Measurements from ENCODE around the gene FARP2.
A peak's percentile ranks its signal among the peaks of the same experiment; 100 is the strongest.
"Not testable (repeated sequence)": the region's sequence is repeated elsewhere in the genome, so short reads cannot be mapped to it uniquely, and the experiment has no call there.

Gene FARP2

DNA sequence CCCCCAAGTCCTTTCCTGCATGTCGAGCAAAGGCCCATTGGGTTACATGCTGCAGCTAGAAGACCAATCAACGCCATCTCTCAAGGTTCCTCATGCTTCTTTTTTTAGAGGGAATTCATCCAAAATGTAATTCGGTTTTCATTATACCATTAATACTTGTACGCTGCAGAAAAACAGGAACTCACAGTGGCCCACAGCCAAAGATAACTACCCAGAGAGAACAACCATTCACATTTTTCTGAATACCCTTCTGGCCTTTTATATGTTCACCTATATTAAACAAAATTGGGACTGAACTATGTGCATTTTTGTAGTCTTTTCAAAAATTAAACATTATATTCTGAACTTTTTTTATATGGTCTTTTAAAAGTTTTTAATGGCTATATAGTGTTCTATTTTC, 25.8 kb downstream of the FARP2 start:
- Histone ChIP-seq H3K36me3 (ENCODE audit: insufficient read depth, insufficient read length, low read length) (peaks cover 41% of the 10 kb centered on the region), H3K4me1 (ENCODE audit: insufficient read depth, insufficient read length) (no peaks in the 10 kb centered on the region), H3K4me3 (ENCODE audit: insufficient read length, low read depth) (no peak overlapping the region), H3K9me3 (ENCODE audit: insufficient read depth, low read length) (no peaks in the 10 kb centered on the region), H3K9ac (ENCODE audit: insufficient read length, low read depth) (no peak overlapping the region), H3K27me3 (ENCODE audit: insufficient read depth, insufficient read length) (no peaks in the 10 kb centered on the region)
- no peak for DNase-seq (ENCODE audit: low read depth, low spot score)
- no peak for TF ChIP-seq YY1 (IDR thresholded peaks at IDR 0.05; ENCODE audit: insufficient read depth, insufficient read length)
- no peak for TF ChIP-seq SUZ12 (IDR thresholded peaks at IDR 0.05; ENCODE audit: extremely low read depth, insufficient read depth, insufficient read length)
- no peak for TF ChIP-seq ZNF274 (IDR thresholded peaks at IDR 0.05; ENCODE audit: low read depth, low read length)

DNA sequence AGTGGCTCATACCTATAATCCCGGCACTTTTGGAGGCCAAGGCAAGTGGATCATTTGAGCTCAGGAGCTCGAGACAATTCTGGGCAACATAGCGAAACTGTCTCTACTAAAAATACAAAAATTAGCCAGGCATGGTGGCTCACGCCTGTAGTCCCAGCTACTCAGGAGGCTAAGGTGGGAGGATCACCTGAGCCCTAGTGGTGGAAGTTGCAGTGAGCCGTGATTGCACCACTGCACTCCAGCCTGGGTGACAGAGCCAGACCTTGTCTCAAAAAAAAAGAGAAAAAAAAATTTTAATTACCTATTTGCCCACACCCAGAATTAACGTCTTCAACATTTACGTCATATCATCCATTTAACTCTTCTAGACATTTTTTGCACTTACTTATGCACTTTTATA, 29.4 kb downstream of the FARP2 start:
- H3K9me3 ChIP-seq (ENCODE audit: insufficient read depth, low read length); H3K4me3 ChIP-seq (ENCODE audit: insufficient read length, low read depth); H3K9ac ChIP-seq (ENCODE audit: insufficient read length, low read depth); H3K27me3 ChIP-seq (ENCODE audit: insufficient read depth, insufficient read length); DNase-seq (ENCODE audit: low read depth, low spot score); H3K4me1 ChIP-seq (ENCODE audit: insufficient read depth, insufficient read length): not testable (repeated sequence)
- H3K36me3 ChIP-seq (ENCODE audit: insufficient read depth, insufficient read length, low read length): peaks cover 42% of the 10 kb centered on the region

DNA sequence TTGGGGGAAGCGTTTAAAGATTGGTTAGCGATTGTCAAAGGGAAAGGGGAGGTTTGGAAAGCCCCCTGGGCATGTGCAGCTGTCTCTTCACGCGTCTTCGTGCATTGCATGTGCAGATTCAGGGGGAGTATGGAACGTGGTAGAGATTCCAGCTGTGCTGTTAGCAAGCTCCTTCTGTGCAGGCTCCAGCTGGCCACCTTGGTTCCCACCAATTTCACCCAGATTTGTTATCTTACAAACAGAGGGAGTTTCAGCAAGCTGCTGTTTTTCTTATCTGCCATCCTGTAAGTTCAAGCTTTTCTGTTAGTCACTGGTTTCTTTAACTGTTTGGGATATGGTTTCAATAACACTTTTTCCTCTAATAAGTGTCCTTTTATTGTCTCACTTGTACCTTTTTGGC, 30.4 kb downstream of the FARP2 start:
- Histone ChIP-seq H3K9ac (ENCODE audit: insufficient read length, low read depth) (no peak overlapping the region), H3K4me1 (ENCODE audit: insufficient read depth, insufficient read length) (no peaks in the 10 kb centered on the region), H3K4me3 (ENCODE audit: insufficient read length, low read depth) (no peak overlapping the region), H3K36me3 (ENCODE audit: insufficient read depth, insufficient read length, low read length) (peaks cover 32% of the 10 kb centered on the region), H3K27me3 (ENCODE audit: insufficient read depth, insufficient read length) (no peaks in the 10 kb centered on the region), H3K9me3 (ENCODE audit: insufficient read depth, low read length) (no peaks in the 10 kb centered on the region)
- no peak for DNase-seq (ENCODE audit: low read depth, low spot score)
- TF ChIP-seq SUZ12 (IDR thresholded peaks at IDR 0.05; ENCODE audit: extremely low read depth, insufficient read depth, insufficient read length) (no peak), ZNF274 (IDR thresholded peaks at IDR 0.05; ENCODE audit: low read depth, low read length) (no peak), YY1 (IDR thresholded peaks at IDR 0.05; ENCODE audit: insufficient read depth, insufficient read length) (no peak)

DNA sequence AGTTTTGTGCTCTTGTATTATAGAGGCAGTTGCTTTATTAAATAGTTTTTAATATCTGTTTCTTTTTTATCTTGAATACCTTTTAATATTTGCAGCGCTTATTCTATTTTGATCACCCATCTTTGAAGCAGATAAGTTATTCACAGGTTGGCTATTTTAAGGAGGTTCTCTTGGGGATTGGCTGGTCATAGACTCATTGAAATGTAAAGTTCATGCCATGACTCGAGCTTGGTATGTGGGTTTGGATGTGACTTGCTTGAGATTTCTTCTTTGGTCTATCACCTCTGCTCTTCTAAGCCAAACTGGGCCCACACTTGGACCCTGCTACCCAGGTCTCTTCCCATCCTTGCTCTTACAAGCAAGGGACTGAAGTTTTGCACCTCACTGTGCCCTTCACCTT, 33.6 kb downstream of the FARP2 start:
- H3K4me1 ChIP-seq (ENCODE audit: insufficient read depth, insufficient read length): no peaks in the 10 kb centered on the region
- no peaks in the 10 kb centered on the region for H3K27me3 ChIP-seq (ENCODE audit: insufficient read depth, insufficient read length)
- peaks cover 8% of the 10 kb centered on the region for H3K36me3 ChIP-seq (ENCODE audit: insufficient read depth, insufficient read length, low read length)
- DNase-seq (ENCODE audit: low read depth, low spot score): no peak
- H3K9ac ChIP-seq (ENCODE audit: insufficient read length, low read depth): no peak overlapping the region
- H3K4me3 ChIP-seq (ENCODE audit: insufficient read length, low read depth): no peak overlapping the region
- no peaks in the 10 kb centered on the region for H3K9me3 ChIP-seq (ENCODE audit: insufficient read depth, low read length)
- TF ChIP-seq SUZ12 (IDR thresholded peaks at IDR 0.05; ENCODE audit: extremely low read depth, insufficient read depth, insufficient read length) (no peak), ZNF274 (IDR thresholded peaks at IDR 0.05; ENCODE audit: low read depth, low read length) (no peak), YY1 (IDR thresholded peaks at IDR 0.05; ENCODE audit: insufficient read depth, insufficient read length) (no peak)

DNA sequence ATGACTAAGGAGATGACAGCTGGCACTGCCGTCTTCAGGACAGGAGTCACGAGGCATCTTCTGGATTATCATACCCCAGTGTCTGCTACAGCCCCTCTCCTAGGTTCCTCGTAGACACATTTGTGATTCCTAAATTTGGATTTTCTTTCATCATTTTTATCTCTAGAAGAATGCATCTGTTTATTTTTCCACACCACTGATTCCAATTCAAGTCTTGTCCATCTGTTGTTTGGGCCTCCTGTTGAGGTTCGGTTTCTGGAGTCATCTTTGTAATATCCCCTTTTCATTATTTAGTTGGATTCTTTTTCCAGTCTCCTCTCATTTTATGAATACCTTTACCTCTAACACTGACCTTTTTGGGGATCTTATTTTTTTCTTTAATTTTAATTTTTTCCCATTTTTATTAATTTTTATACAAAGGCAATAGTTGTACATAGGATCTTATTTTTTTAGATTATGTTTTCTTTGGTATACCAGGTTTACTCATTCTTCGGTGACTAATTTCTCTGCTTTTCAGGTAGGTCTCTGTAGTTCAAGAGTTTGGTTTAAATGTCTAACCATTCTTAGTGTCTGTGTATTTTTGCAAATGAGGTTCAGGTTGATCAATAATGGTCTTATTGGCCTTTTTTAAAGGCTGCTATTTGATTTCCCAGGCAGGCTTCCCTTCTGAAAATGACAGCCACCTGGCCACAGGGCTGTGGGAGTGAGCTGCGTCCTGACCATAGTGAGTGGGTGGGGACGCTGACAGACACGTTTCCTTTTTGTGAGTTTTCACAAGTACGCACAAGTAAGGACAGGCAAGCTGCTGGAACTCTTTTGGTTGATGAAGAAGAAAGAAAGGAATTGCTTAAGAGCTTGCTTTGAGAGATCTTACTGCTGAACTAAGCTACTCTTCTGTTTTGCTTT, 34.5 kb downstream of the FARP2 start:
- Histone ChIP-seq H3K36me3 (ENCODE audit: insufficient read depth, insufficient read length, low read length) (peaks cover 15% of the 10 kb centered on the region), H3K4me3 (ENCODE audit: insufficient read length, low read depth) (no peak overlapping the region), H3K4me1 (ENCODE audit: insufficient read depth, insufficient read length) (no peaks in the 10 kb centered on the region), H3K9me3 (ENCODE audit: insufficient read depth, low read length) (no peaks in the 10 kb centered on the region), H3K27me3 (ENCODE audit: insufficient read depth, insufficient read length) (no peaks in the 10 kb centered on the region), H3K9ac (ENCODE audit: insufficient read length, low read depth) (no peak overlapping the region)
- DNase-seq (ENCODE audit: low read depth, low spot score): no peak
- TF ChIP-seq ZNF274 (IDR thresholded peaks at IDR 0.05; ENCODE audit: low read depth, low read length) (no peak), SUZ12 (IDR thresholded peaks at IDR 0.05; ENCODE audit: extremely low read depth, insufficient read depth, insufficient read length) (no peak), YY1 (IDR thresholded peaks at IDR 0.05; ENCODE audit: insufficient read depth, insufficient read length) (no peak)

DNA sequence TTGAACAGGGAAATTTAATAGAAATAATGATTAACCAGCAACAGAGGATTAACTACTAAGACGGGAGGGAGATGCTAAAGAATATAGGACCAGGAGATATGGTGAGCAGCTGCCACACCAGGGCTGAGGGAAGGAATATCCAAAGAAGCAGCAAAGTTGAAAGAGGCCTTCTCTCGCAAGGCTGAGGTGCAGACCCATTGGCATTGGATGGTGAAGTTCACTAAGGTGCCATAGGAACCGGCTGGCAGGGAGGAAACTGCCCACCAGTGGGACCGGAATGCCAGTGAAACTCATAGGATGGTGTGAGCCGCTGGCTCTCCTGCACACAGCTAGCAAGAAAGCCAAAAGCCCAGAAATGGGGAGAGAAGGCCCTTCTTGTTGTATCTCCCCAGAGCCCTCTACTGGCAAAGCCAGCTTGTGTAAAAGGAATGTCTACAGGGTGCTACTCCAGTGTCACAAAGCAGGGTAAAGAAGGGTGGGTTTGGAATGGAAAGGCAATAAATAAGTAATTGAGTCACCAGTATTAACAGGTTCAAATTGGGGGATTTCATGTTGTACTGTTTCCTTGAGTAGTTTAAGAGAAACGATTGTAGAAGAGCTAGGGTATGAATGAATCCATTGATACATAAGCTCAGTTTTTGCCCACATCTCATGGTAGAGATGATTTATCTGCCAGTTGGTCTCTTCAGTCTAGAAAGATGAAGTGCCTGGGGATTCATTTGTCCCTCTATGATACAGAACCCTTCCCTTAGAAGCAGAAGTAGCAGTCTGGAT, 36.0 kb downstream of the FARP2 start:
- no peak for TF ChIP-seq ZNF274 (IDR thresholded peaks at IDR 0.05; ENCODE audit: low read depth, low read length)
- Histone ChIP-seq H3K9me3 (ENCODE audit: insufficient read depth, low read length) (no peaks in the 10 kb centered on the region), H3K27me3 (ENCODE audit: insufficient read depth, insufficient read length) (no peaks in the 10 kb centered on the region), H3K36me3 (ENCODE audit: insufficient read depth, insufficient read length, low read length) (peaks cover 17% of the 10 kb centered on the region), H3K4me1 (ENCODE audit: insufficient read depth, insufficient read length) (no peaks in the 10 kb centered on the region), H3K4me3 (ENCODE audit: insufficient read length, low read depth) (no peak overlapping the region), H3K9ac (ENCODE audit: insufficient read length, low read depth) (no peak overlapping the region)
- DNase-seq (ENCODE audit: low read depth, low spot score): peak; percentile 20

DNA sequence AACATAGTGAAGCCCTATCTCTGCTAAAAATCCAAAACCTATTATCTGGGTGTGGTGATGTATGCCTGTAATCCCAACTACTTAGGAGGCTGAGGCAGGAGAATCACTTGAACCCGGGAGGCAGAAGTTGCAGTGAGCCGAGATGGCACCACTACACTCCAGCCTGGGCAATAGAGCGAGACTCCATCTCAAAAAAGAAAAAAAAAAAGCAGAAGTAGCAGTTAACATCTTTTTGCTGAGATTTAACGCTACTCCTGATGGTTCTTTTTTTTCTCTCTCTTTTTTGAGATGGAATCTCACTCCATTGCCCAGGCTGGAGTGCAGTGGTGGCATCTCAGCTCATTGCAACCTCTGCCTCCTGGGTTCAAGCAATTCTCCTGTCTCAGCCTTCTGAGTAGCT, 36.7 kb downstream of the FARP2 start:
- H3K9me3 ChIP-seq (ENCODE audit: insufficient read depth, low read length); H3K4me1 ChIP-seq (ENCODE audit: insufficient read depth, insufficient read length); DNase-seq (ENCODE audit: low read depth, low spot score); H3K27me3 ChIP-seq (ENCODE audit: insufficient read depth, insufficient read length); H3K9ac ChIP-seq (ENCODE audit: insufficient read length, low read depth); H3K4me3 ChIP-seq (ENCODE audit: insufficient read length, low read depth): not testable (repeated sequence)
- H3K36me3 ChIP-seq (ENCODE audit: insufficient read depth, insufficient read length, low read length): peaks cover 17% of the 10 kb centered on the region

All from NT2/D1 (cell line).